Nephron (organoid): ENCODE measurements around the gene RTTN.
"Not testable (repeated sequence)": the region's sequence is repeated elsewhere in the genome, so short reads cannot be mapped to it uniquely, and the experiment has no call there.

Experiments used
- H3K27ac Mint-ChIP-seq, 3 experiments: 2 replicates each; pipeline ENCODE4 v1.8.0; 2020; ENCODE audit warnings: mixed read lengths in 3 of 3, mild to moderate bottlenecking in 2 of 3, moderate library complexity in 1 of 3
- H3K27me3 Mint-ChIP-seq: 2 replicates; pipeline ENCODE4 v1.8.0; 2021; ENCODE audit warnings: low read depth, mild to moderate bottlenecking, moderate library complexity, mixed read lengths
- H3K36me3 Mint-ChIP-seq: 2 replicates; pipeline ENCODE4 v1.8.0; 2020; ENCODE audit warnings: low read depth, mixed read lengths
- H3K4me1 Mint-ChIP-seq: 2 replicates; pipeline ENCODE4 v1.8.0; 2020; ENCODE audit warnings: mixed read lengths
- H3K4me3 Mint-ChIP-seq, 3 experiments: 2 replicates each; pipeline ENCODE4 v1.8.0; 2020; ENCODE audit warnings: mild to moderate bottlenecking in 3 of 3, mixed read lengths in 3 of 3, moderate library complexity in 2 of 3
- H3K9me3 Mint-ChIP-seq: 2 replicates; pipeline ENCODE4 v1.8.0; 2020; ENCODE audit warnings: mixed read lengths
- TF ChIP-seq, protein P1 (sequence below), 3 experiments: fragments of 200-600 bp; sonication (generic); IDR thresholded peaks; one replicate each; pipeline ENCODE4 v1.5.0; 2021; ENCODE audit warnings: antibody characterized with exemption in 3 of 3; ENCODE audit not compliant: unreplicated experiment in 3 of 3

The RTTN gene, protein sequence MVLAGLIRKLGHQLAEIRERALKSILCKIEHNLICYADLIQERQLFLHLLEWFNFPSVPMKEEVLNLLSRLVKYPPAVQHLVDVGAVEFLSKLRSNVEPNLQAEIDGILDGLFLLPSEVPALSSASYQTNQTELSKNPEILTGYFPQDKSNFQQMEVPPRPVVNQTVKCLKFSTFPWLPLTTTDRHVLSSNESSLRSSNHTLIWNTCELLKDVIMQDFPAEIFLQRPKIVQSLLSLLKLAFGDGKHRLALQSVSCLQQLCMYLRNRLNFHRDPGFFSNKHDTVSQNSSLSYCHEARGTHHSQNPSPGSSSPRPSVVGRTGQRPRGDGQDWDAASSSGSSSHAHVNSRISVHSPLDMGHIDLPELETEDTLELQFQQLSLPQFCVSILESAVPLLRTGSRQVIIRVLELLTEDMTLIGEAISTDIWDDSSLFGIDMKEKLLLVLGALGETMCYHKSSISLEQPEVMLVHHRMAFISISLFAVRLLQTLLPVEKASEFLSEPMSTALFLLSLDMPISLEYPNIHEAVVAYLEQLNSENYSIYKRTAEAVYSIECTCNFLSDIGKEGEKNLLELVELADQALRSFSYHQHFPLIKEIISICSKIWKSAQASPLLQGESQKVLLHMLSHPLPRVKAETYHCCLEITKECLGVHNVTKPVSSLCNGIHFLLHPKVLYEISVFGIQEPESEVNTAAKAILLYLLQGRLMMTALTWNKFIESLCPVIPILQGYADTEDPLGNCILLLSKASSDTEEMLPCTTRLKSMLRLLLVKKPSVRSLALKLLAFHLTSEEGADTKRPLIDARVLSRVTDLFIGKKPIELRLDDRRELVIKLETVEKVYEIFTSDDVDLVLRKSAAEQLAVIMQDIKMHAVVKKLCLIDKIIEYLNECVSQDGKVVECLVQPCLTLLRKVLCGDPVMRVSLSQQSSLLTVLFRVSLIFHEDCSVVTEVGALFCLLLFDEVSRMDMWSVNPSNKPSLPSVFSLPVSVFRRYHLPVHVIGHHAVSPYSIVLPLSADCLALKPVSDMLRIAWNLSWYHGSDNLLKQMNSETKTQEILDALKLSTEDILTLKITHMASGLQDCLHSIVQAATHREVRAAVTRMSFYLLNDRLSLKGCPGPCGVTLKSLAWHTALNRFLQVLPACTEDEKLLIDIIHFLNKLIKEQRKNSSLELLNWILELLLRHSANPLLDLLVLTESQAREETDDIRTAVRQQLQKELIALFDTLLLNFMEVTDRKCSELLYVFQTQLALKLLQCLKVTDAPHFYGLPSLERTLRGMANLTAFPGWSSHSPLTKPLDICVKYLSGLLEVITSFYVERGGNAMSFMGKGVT (N-terminal part only)

DNA sequence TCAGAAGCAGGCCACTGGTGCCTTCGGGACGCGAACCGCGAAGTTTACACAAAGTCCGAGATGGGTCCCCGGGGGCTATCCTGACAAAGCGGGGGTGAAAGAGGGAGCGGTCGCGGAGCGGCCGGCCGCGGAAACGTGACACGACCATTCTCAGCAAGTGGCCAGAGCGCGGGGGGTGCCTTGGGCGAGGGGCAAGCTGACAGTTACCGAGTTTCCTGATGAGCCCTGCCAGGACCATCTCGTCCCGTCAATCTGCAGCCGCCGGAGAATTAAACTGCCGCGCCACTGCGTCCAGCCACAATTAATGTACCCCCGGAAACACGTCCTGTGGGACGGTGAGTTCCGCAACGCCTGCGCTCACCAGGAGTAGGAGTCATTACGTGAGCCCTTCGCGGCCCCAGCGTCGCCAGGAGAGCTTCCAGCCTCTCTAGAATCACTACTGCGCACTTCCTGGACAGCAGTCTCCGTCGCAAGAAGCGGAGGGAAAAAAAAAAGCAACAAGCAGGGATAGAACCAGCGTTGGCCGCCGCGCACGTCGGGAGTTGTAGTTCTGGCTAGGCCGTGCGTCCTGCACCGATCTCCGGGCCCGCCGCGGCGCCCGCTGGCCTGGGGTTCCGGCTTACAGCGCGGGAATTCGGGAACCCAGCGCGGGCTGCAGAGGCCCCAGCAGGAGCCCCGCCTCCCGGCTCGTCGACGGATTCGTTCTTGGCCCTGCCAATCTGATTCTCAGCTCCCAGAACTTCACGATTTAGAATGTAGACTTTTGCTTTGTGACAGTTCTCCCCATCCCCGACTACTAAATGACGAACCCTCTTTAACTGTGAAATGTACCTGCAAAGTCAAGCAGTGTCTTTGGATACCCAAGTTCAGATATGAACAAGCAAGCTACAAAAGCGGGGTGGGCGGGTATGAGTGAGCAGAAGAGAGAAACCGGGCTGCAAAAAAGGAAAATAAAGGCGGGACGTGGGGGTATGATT lies at the start of gene RTTN:
Gene RTTN (minus strand): TSS at position 267 of the 977 bp plus-strand sequence. CDS start 29 bp downstream, at position 238.
- H3K27ac Mint-ChIP-seq: peak within 1 kb of the TSS; percentile 99 to 100 (median 100)
- H3K36me3 Mint-ChIP-seq: peaks cover 9% of the 10 kb centered on the region
- peak within 1 kb of the TSS; percentile 91 to 99 (median 97) for H3K4me3 Mint-ChIP-seq
- TF ChIP-seq, protein P1, sequence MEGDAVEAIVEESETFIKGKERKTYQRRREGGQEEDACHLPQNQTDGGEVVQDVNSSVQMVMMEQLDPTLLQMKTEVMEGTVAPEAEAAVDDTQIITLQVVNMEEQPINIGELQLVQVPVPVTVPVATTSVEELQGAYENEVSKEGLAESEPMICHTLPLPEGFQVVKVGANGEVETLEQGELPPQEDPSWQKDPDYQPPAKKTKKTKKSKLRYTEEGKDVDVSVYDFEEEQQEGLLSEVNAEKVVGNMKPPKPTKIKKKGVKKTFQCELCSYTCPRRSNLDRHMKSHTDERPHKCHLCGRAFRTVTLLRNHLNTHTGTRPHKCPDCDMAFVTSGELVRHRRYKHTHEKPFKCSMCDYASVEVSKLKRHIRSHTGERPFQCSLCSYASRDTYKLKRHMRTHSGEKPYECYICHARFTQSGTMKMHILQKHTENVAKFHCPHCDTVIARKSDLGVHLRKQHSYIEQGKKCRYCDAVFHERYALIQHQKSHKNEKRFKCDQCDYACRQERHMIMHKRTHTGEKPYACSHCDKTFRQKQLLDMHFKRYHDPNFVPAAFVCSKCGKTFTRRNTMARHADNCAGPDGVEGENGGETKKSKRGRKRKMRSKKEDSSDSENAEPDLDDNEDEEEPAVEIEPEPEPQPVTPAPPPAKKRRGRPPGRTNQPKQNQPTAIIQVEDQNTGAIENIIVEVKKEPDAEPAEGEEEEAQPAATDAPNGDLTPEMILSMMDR (IDR thresholded peaks at IDR 0.05; ENCODE audit: unreplicated experiment in 3 of 3): no peak
- peaks cover 13% of the 10 kb centered on the region for H3K4me1 Mint-ChIP-seq
- no peaks in the 10 kb centered on the region for H3K27me3 Mint-ChIP-seq
- H3K9me3 Mint-ChIP-seq: no peaks in the 10 kb centered on the region

DNA sequence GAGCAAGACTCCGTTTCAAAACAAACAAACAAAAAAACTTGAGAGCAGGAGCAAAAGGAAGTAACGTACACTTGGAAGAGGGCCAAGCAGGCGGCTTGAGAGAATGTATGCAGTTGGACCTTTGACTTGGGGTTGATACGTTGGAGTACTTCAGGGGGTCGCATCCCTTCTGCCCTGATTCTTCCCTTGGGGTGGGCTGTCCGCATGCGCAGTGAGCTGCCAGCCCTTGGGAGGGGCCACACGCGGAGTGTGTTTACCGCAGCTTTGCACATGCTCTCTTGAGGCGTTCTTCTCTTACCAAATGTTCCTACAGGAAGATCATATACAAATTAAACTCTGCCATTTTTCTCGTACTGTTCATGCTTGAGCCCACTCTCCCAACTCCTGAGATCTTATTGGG lies 45.3 kb upstream of the RTTN start:
- no peaks in the 10 kb centered on the region for H3K9me3 Mint-ChIP-seq
- H3K27me3 Mint-ChIP-seq: no peaks in the 10 kb centered on the region
- no peaks in the 10 kb centered on the region for H3K36me3 Mint-ChIP-seq
- no peak overlapping the region for H3K27ac Mint-ChIP-seq
- peaks cover 5% of the 10 kb centered on the region for H3K4me1 Mint-ChIP-seq
- TF ChIP-seq, protein P1 (IDR thresholded peaks at IDR 0.05; ENCODE audit: unreplicated experiment in 3 of 3): no peak
- no peak overlapping the region for H3K4me3 Mint-ChIP-seq

DNA sequence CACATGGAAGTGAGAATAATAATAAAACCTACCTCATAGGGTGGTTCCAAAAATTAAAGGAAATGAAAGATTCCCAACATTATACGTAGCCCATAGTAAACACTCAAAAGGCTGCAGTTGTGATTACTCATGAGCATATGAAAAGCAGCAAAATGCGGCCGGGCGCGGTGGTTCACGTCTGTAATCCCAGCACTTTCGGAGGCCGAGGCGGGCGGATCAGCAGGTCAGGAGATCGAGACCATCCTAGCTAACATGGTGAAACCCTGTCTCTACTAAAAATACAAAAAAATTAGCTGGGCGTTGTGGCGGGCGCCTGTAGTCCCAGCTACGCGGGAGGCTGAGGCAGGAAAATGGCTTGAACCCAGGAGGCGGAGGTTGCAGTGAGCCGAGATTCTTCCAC lies 44.4 kb upstream of the RTTN start:
- not testable (repeated sequence) for H3K27me3 Mint-ChIP-seq, H3K36me3 Mint-ChIP-seq, H3K4me1 Mint-ChIP-seq, H3K9me3 Mint-ChIP-seq, H3K4me3 Mint-ChIP-seq, H3K27ac Mint-ChIP-seq

DNA sequence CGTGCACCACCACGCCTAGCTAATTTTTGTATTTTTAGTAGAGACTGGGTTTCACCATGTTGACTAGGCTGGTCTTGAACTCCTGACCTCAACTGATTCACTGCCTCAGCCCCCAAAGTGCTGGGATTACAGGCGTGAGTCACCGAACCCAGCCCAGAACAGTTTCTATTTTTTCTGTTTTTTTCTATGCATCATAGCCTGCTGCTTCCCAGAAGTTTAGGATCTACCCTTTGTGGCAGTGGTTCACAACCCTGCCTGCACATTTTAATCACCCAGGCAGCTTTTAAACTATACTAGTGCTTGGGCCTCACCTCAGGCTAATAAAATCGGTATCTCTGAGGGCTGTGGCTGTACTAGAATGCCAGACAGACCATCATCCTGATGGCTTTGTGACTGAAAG lies 43.6 kb upstream of the RTTN start:
- peaks cover 6% of the 10 kb centered on the region for H3K4me1 Mint-ChIP-seq
- TF ChIP-seq, protein P1 (IDR thresholded peaks at IDR 0.05; ENCODE audit: unreplicated experiment in 3 of 3): no peak
- H3K27me3 Mint-ChIP-seq: no peaks in the 10 kb centered on the region
- H3K27ac Mint-ChIP-seq: no peak overlapping the region
- no peaks in the 10 kb centered on the region for H3K9me3 Mint-ChIP-seq
- H3K36me3 Mint-ChIP-seq: no peaks in the 10 kb centered on the region
- H3K4me3 Mint-ChIP-seq: no peak overlapping the region

DNA sequence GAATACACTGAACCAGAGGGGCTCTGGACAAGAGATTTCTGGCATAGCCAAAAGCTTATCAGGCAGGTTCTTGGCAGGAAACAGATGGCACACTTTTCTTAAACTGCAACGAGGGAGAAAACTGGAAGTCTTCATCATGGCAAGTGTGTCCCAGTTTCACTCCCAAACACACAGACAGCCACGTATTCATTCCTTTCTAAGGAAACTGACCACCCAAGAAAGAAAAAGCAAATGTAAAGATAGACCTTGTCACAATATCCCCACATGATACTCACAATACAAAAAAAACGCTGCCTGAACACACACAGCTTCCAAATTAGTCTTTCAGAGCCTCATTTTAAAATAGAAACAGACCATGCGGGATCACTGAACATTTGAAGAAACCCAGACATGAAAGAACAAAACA lies 40.6 kb upstream of the RTTN start:
- H3K4me3 Mint-ChIP-seq: no peak overlapping the region
- H3K36me3 Mint-ChIP-seq: no peaks in the 10 kb centered on the region
- TF ChIP-seq, protein P1 (IDR thresholded peaks at IDR 0.05; ENCODE audit: unreplicated experiment in 3 of 3): no peak
- H3K27ac Mint-ChIP-seq: no peak overlapping the region
- peaks cover 5% of the 10 kb centered on the region for H3K27me3 Mint-ChIP-seq
- H3K9me3 Mint-ChIP-seq: no peaks in the 10 kb centered on the region
- peaks cover 6% of the 10 kb centered on the region for H3K4me1 Mint-ChIP-seq
